ENCODE data around the gene ZBBX. TPM values are rescaled to one million over a fixed set of nuclear protein-coding genes. Genes with fewer than 3 reads are reported as not detected.
"Not testable (repeated sequence)": the region's sequence is repeated elsewhere in the genome, so short reads cannot be mapped to it uniquely, and the experiment has no call there.

The ZBBX gene
- total RNA-seq (2014; rRNA removed; shearing (Covaris generic)) (not detected in 2 replicates), polyA plus RNA-seq (2016; fragmentation: Nextera tagmentation; extraction: Ambion mirVana) (not detected in 2 replicates)

GRCh38 chr3:167380004-167380689 lies at the start of gene ZBBX:
ZBBX (minus strand) TSS chr3:167380297; CDS start chr3:167372901, 7,396 bp downstream.
- peak within 1 kb of the TSS; percentile 93 for H3K4me2 ChIP-seq (ENCODE audit: unreplicated experiment)
- H3F3A ChIP-seq (ENCODE audit: insufficient read depth), result no peaks in the 10 kb centered on the region
- peak; percentile 85 for DNase-seq
- H3K9me3 ChIP-seq (ENCODE audit: low read depth), result no peaks in the 10 kb centered on the region
- no peaks in the 10 kb centered on the region for H3K4me1 ChIP-seq (ENCODE audit: insufficient read depth)
- peak within 1 kb of the TSS; percentile 78 for H3K4me3 ChIP-seq
- TF ChIP-seq EZH2 (IDR thresholded peaks at IDR 0.05; ENCODE audit: insufficient read depth, poor library complexity, severe bottlenecking) (no peak), EZH2phosphoT487 (IDR thresholded peaks at IDR 0.05; ENCODE audit: insufficient read depth, low read depth) (no peak)
- no peaks in the 10 kb centered on the region for H3K79me2 ChIP-seq (ENCODE audit: insufficient read depth)
- H3K27me3 ChIP-seq (replicated peaks; ENCODE audit: insufficient read depth), result no peaks in the 10 kb centered on the region
- WGBS, 2 experiments (ENCODE audit: low coverage in 1 of 2, low lambda C conversion rate in 2 of 2, missing lambda C conversion rate in 2 of 2), result 2% methylated on average over 24 to 28 of the region's 28 CpGs
- no peaks in the 10 kb centered on the region for H4K20me1 ChIP-seq (ENCODE audit: insufficient read depth)
- in situ Hi-C loops (cut with MboI), result no loop called here
- H3K27ac ChIP-seq, result no peak within 1 kb of the TSS
- H3K9me2 ChIP-seq (ENCODE audit: insufficient read depth), result no peaks in the 10 kb centered on the region
- no peaks in the 10 kb centered on the region for H3K36me3 ChIP-seq (ENCODE audit: low read depth)
- peak within 1 kb of the TSS; percentile 79 for H2AFZ ChIP-seq
- H3K9ac ChIP-seq, result no peak within 1 kb of the TSS

DNA sequence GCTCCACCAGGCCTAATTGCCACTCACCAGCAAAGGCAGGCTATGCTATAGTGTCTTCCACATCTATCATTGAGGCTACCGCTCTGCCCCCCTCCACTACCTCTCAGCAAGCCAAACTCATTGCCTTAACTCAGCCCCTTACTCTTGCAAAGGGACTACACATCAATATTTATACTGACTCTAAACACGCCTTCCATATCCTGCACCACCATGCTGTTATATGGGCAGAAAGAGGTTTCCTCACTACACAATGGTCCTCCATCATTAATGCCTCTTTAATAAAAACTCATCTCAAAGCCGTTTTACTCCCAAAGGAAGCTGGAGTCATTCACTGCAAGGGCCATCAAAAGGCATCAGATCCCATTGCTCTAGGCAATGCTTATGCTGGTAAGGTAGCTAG lies 46.9 kb upstream of the ZBBX start:
- H3F3A ChIP-seq (ENCODE audit: insufficient read depth); H3K4me1 ChIP-seq (ENCODE audit: insufficient read depth); H3K9me2 ChIP-seq (ENCODE audit: insufficient read depth); in situ Hi-C loops (cut with MboI); H3K36me3 ChIP-seq (ENCODE audit: low read depth); H3K9ac ChIP-seq; H2AFZ ChIP-seq; H3K79me2 ChIP-seq (ENCODE audit: insufficient read depth); DNase-seq; H3K27me3 ChIP-seq (replicated peaks; ENCODE audit: insufficient read depth); H3K4me3 ChIP-seq; H3K4me2 ChIP-seq (ENCODE audit: unreplicated experiment); H4K20me1 ChIP-seq (ENCODE audit: insufficient read depth); H3K27ac ChIP-seq; H3K9me3 ChIP-seq (ENCODE audit: low read depth): not testable (repeated sequence)
- 24 to 38% methylated on average over 3 of the region's 3 CpGs for WGBS, 2 experiments (ENCODE audit: low coverage in 1 of 2, low lambda C conversion rate in 2 of 2, missing lambda C conversion rate in 2 of 2)

GRCh38 chr3:167422396-167422795 lies 42.3 kb upstream of the ZBBX start:
- H3K4me2 ChIP-seq (ENCODE audit: unreplicated experiment); H3K9me2 ChIP-seq (ENCODE audit: insufficient read depth); H3F3A ChIP-seq (ENCODE audit: insufficient read depth); H3K4me3 ChIP-seq; H3K79me2 ChIP-seq (ENCODE audit: insufficient read depth); H2AFZ ChIP-seq; DNase-seq; H3K9ac ChIP-seq; H3K36me3 ChIP-seq (ENCODE audit: low read depth); H3K9me3 ChIP-seq (ENCODE audit: low read depth); H3K27ac ChIP-seq; H3K4me1 ChIP-seq (ENCODE audit: insufficient read depth); H3K27me3 ChIP-seq (replicated peaks; ENCODE audit: insufficient read depth); H4K20me1 ChIP-seq (ENCODE audit: insufficient read depth): not testable (repeated sequence)
- WGBS, 2 experiments (ENCODE audit: low coverage in 1 of 2, low lambda C conversion rate in 2 of 2, missing lambda C conversion rate in 2 of 2), result 40 to 46% methylated on average over 4 of the region's 4 CpGs
- in situ Hi-C loops (cut with MboI), result loop anchor here (25.0 kb wide), 1 partner anchor 465 kb away; no protein-coding TSS in a partner anchor

GRCh38 chr3:167409611-167410010 lies 29.5 kb upstream of the ZBBX start:
- no peak overlapping the region for H2AFZ ChIP-seq
- H3K9ac ChIP-seq, result no peak overlapping the region
- H3K4me1 ChIP-seq (ENCODE audit: insufficient read depth), result no peaks in the 10 kb centered on the region
- H3F3A ChIP-seq (ENCODE audit: insufficient read depth), result no peaks in the 10 kb centered on the region
- no peak overlapping the region for H3K4me3 ChIP-seq
- H3K4me2 ChIP-seq (ENCODE audit: unreplicated experiment), result no peak overlapping the region
- no peaks in the 10 kb centered on the region for H3K27me3 ChIP-seq (replicated peaks; ENCODE audit: insufficient read depth)
- no peaks in the 10 kb centered on the region for H3K36me3 ChIP-seq (ENCODE audit: low read depth)
- H3K79me2 ChIP-seq (ENCODE audit: insufficient read depth), result no peaks in the 10 kb centered on the region
- H3K9me3 ChIP-seq (ENCODE audit: low read depth), result no peaks in the 10 kb centered on the region
- in situ Hi-C loops (cut with MboI), result loop anchor here (25.0 kb wide), 1 partner anchor 478 kb away; no protein-coding TSS in a partner anchor
- H3K9me2 ChIP-seq (ENCODE audit: insufficient read depth), result no peaks in the 10 kb centered on the region
- no peak for TF ChIP-seq EZH2 (IDR thresholded peaks at IDR 0.05; ENCODE audit: insufficient read depth, poor library complexity, severe bottlenecking)
- no peak for TF ChIP-seq EZH2phosphoT487 (IDR thresholded peaks at IDR 0.05; ENCODE audit: insufficient read depth, low read depth)
- no peak overlapping the region for H3K27ac ChIP-seq
- H4K20me1 ChIP-seq (ENCODE audit: insufficient read depth), result no peaks in the 10 kb centered on the region
- WGBS, 2 experiments (ENCODE audit: low coverage in 1 of 2, low lambda C conversion rate in 2 of 2, missing lambda C conversion rate in 2 of 2), result 18 to 19% methylated on average over 1 of the region's 1 CpG
- no peak for DNase-seq

Measured in GM23248 (cell line).